Brain pericyte (primary cell): ENCODE measurements around the gene ZFYVE1.
"Not testable (repeated sequence)": the region's sequence is repeated elsewhere in the genome, so short reads cannot be mapped to it uniquely, and the experiment has no call there.

Experiments
- DNase-seq: peaks from one replicate; pipeline ENCODE4 v3.0.0-alpha.2; 2012; ENCODE audit warnings: low read depth, low spot score

Gene ZFYVE1

GRCh38 chr14:72957213-72957612 lies 69.7 kb downstream of the ZFYVE1 start:
- no peak for DNase-seq

GRCh38 chr14:72956741-72957140 lies 70.2 kb downstream of the ZFYVE1 start:
- not testable (repeated sequence) for DNase-seq

GRCh38 chr14:72952171-72952570 lies 74.7 kb downstream of the ZFYVE1 start:
- DNase-seq: no peak

GRCh38 chr14:72948481-72949138 lies 78.3 kb downstream of the ZFYVE1 start:
- no peak for DNase-seq

- no peak for DNase-seq
Observed at GRCh38 chr14:72947366-72948160, 79.3 kb downstream of the ZFYVE1 start.

GRCh38 chr14:72946491-72946890 lies 80.4 kb downstream of the ZFYVE1 start:
- peak; percentile 50 for DNase-seq

- DNase-seq: no peak
Observed at GRCh38 chr14:72945356-72946027, 81.4 kb downstream of the ZFYVE1 start.

- no peak for DNase-seq
Observed at GRCh38 chr14:72943876-72944430, 83.0 kb downstream of the ZFYVE1 start.

- DNase-seq: no peak
Observed at GRCh38 chr14:72942934-72943333, 84.0 kb downstream of the ZFYVE1 start.

GRCh38 chr14:72941286-72941985 lies 85.5 kb downstream of the ZFYVE1 start:
- no peak for DNase-seq

GRCh38 chr14:72939630-72940029 lies 87.3 kb downstream of the ZFYVE1 start:
- no peak for DNase-seq

GRCh38 chr14:72932893-72933292 lies 94.0 kb downstream of the ZFYVE1 start:
- no peak for DNase-seq

- no peak for DNase-seq
Observed at GRCh38 chr14:72929316-72930080, 97.4 kb downstream of the ZFYVE1 start.

GRCh38 chr14:72928872-72929271 lies 98.0 kb downstream of the ZFYVE1 start:
- DNase-seq: no peak

- peak; percentile 94 for DNase-seq
Observed at GRCh38 chr14:72926292-72927028, 100.4 kb downstream of the ZFYVE1 start, which contains the start of gene DCAF4. TSS of gene DCAF4 (plus strand) at chr14:72926464. CDS start at chr14:72937979, 11,515 bp downstream.

- no peak for DNase-seq
Observed at GRCh38 chr14:72925815-72926291, 101.1 kb downstream of the ZFYVE1 start.

- DNase-seq: no peak
Observed at GRCh38 chr14:72925171-72925759, 101.6 kb downstream of the ZFYVE1 start.

- no peak for DNase-seq
Observed at GRCh38 chr14:72924337-72924736, 102.6 kb downstream of the ZFYVE1 start.

GRCh38 chr14:72921396-72921795 lies 105.5 kb downstream of the ZFYVE1 start:
- no peak for DNase-seq
